NCI-H82 (cell line): Measurements from ENCODE around the gene ING3.

Experiments used
- DNase-seq: peaks from one replicate; lab custom pipeline; 2025; lab: John Stamatoyannopoulos, UW

ING3 gene

GRCh38 chr7:120989257-120990220, 39.0 kb downstream of the ING3 start:
- no peak for DNase-seq

- DNase-seq, result no peak
These were observed 40.0 kb downstream of the ING3 start for GRCh38 chr7:120990468-120991118.

GRCh38 chr7:120991161-120991560, 40.6 kb downstream of the ING3 start:
- no peak for DNase-seq

GRCh38 chr7:120991581-120991980, 41.0 kb downstream of the ING3 start:
- no peak for DNase-seq

GRCh38 chr7:120992272-120992964, 41.8 kb downstream of the ING3 start:
- no peak for DNase-seq

- DNase-seq, result no peak
These were observed 42.5 kb downstream of the ING3 start for GRCh38 chr7:120992965-120993494.

- no peak for DNase-seq
These were observed 43.1 kb downstream of the ING3 start for GRCh38 chr7:120993553-120994191.

GRCh38 chr7:120994512-120995410, 44.2 kb downstream of the ING3 start:
- no peak for DNase-seq

- DNase-seq, result no peak
These were observed 45.1 kb downstream of the ING3 start for GRCh38 chr7:120995654-120996053.

- peak; percentile 20 for DNase-seq
These were observed 45.9 kb downstream of the ING3 start for GRCh38 chr7:120996333-120996987.

- DNase-seq, result no peak
These were observed 46.4 kb downstream of the ING3 start for GRCh38 chr7:120996988-120997345.

- DNase-seq, result no peak
These were observed 47.4 kb downstream of the ING3 start for GRCh38 chr7:120997882-120998474.

- no peak for DNase-seq
These were observed 47.9 kb downstream of the ING3 start for GRCh38 chr7:120998520-120998919.

- DNase-seq, result no peak
These were observed 48.5 kb downstream of the ING3 start for GRCh38 chr7:120998996-120999565.

- no peak for DNase-seq
These were observed 49.8 kb downstream of the ING3 start for GRCh38 chr7:121000081-121000983.

GRCh38 chr7:121001234-121001906, 50.8 kb downstream of the ING3 start:
- DNase-seq, result no peak

GRCh38 chr7:121002048-121002756, 51.6 kb downstream of the ING3 start:
- no peak for DNase-seq
